Mucosa of descending colon (tissue), 3 donors: ENCODE measurements around the gene PRKCI. TPM values are rescaled to one million over a fixed set of nuclear protein-coding genes. Genes with fewer than 3 reads are reported as not detected.
A peak's percentile ranks its signal among the peaks of the same experiment; 100 is the strongest.
"Not testable (repeated sequence)": the region's sequence is repeated elsewhere in the genome, so short reads cannot be mapped to it uniquely, and the experiment has no call there.

Experiments
- ATAC-seq: fragments of 200-7000 bp; cut with Tn5 transposase; one replicate; pipeline ENCODE4 v1.9.1; 2020; ENCODE audit warnings: mild to moderate bottlenecking, moderate library complexity
- DNase-seq, 3 donors: peaks; one replicate each; pipeline ENCODE4 v3.0.0-alpha.2; 2020
- H3K36me3 ChIP-seq: fragments of 200-600 bp; one replicate; pipeline ENCODE4 v1.8.0; 2021; ENCODE audit warnings: low read depth, mild to moderate bottlenecking
- H3K4me1 ChIP-seq: fragments of 200-600 bp; one replicate; pipeline ENCODE4 v1.8.0; 2021; ENCODE audit warnings: low read depth, mild to moderate bottlenecking
- H3K4me3 ChIP-seq: fragments of 200-600 bp; one replicate; pipeline ENCODE4 v1.8.0; 2021; ENCODE audit warnings: mild to moderate bottlenecking
- H3K9me3 ChIP-seq: fragments of 200-600 bp; one replicate; pipeline ENCODE4 v1.8.0; 2021; ENCODE audit warnings: mild to moderate bottlenecking
- CTCF ChIP-seq: fragments of 200-600 bp; IDR thresholded peaks from one replicate; pipeline ENCODE4 v1.8.0; 2022; ENCODE audit warnings: antibody characterized with exemption, mild to moderate bottlenecking
- intact Hi-C, 2 donors: fragments of 100-400 bp; cut with DNase I in 1 of 2; cut with micrococcal nuclease in 1 of 2; formaldehyde crosslinking; loops; one replicate each; pipeline versions ENCODE4 v1.11.0 to v1.11.1; 2022; cut with DNase I, micrococcal nuclease
- total RNA-seq, 3 donors: library from RNA; stranded (reverse); fragmentation: NEBNext Ultra II Directional in 2 of 3; extraction: Animal tissue kit (Norgen Biotek cat#: 25700) in 2 of 3; gene quantifications; one replicate each; pipeline versions ENCODE4 v1.2.1 to v1.2.4, GENCODE V29; 2021 to 2023
- donor health status: DM: no; HTN: no; CAD: no; lungs with moderate emphysema.
- donor health status: DM: no; HTN: no; CAD: no.
- donor health status: DM: no; HTN: yes; CAD: no.

The PRKCI gene
- total RNA-seq, 3 donors from 2014 or later: 38.0 to 39.9 (median 39.8) TPM

- DNase-seq: no peak
- no peaks in the 10 kb centered on the region for H3K36me3 ChIP-seq
- H3K4me1 ChIP-seq: peaks cover 4% of the 10 kb centered on the region
- no peak overlapping the region for H3K4me3 ChIP-seq
- H3K9me3 ChIP-seq: no peaks in the 10 kb centered on the region
- intact Hi-C loops: no loop called here
- no peak for ATAC-seq
- TF ChIP-seq CTCF: no peak
These were observed 102.7 kb downstream of the PRKCI start for GRCh38 chr3:170324962-170325361.

DNA sequence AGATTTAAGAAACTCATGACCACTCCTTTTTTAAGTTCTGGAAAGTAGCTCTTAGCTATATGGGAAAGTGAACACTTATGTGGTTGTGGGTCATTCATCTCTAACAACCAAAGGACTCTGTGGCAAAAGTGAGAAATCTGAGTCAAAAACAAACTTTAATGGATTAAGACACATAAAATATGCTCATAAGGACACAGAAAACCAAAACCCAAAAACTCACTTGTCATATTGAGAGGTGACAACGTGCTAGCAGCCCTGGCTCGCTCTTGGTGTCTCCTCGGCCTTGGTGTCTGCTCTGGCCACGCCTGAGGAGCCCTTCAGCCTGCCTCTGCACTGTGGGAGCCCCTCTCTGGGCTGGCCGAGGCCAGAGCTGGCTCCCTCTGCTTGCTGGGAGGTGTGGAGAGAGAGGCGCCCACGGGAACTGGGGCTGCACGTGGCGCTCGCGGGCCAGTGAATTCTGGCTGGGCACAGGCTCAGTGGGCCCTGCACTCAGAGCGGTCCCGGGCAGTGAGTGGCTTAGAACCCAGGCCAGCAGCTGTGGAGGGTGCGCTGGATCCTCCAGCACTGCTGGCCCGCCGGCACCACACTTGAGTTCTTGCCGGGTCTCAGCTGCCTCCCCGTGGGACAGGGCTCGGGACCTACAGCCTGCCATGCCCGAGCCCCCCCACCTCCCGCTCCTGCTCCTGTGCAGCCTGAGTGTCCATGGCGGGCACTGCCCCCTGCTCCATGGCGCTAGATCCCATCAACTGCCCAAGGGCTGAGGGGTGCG, 105.0 kb downstream of the PRKCI start:
- no peak for TF ChIP-seq CTCF
- intact Hi-C loops: no loop called here
- Histone ChIP-seq H3K4me1 (peaks cover 20% of the 10 kb centered on the region), H3K36me3 (no peaks in the 10 kb centered on the region), H3K4me3 (no peak overlapping the region), H3K9me3 (no peaks in the 10 kb centered on the region)
- no peak for DNase-seq
- ATAC-seq: no peak

GRCh38 chr3:170327868-170328548, 105.8 kb downstream of the PRKCI start:
- H3K9me3 ChIP-seq, H3K4me3 ChIP-seq, intact Hi-C loops, ATAC-seq, DNase-seq, H3K36me3 ChIP-seq: not testable (repeated sequence)
- H3K4me1 ChIP-seq: peaks cover 20% of the 10 kb centered on the region

GRCh38 chr3:170330366-170330765, 108.1 kb downstream of the PRKCI start:
- peaks cover 22% of the 10 kb centered on the region for H3K4me1 ChIP-seq
- DNase-seq (peak in 1 of 3 donors; percentile 42), ATAC-seq (peak; percentile 77)
- no peaks in the 10 kb centered on the region for H3K9me3 ChIP-seq
- no peaks in the 10 kb centered on the region for H3K36me3 ChIP-seq
- H3K4me3 ChIP-seq: no peak overlapping the region
- intact Hi-C loops: no loop called here
- no peak for TF ChIP-seq CTCF

- ATAC-seq (peak; percentile 93), DNase-seq (peak; percentile 78 to 90 (median 80))
- Histone ChIP-seq H3K4me1 (peaks cover 23% of the 10 kb centered on the region), H3K9me3 (no peaks in the 10 kb centered on the region), H3K4me3 (no peak overlapping the region), H3K36me3 (no peaks in the 10 kb centered on the region)
- TF ChIP-seq CTCF: no peak
- intact Hi-C loops: no loop called here
These were observed 108.9 kb downstream of the PRKCI start for GRCh38 chr3:170331143-170331542.

DNA sequence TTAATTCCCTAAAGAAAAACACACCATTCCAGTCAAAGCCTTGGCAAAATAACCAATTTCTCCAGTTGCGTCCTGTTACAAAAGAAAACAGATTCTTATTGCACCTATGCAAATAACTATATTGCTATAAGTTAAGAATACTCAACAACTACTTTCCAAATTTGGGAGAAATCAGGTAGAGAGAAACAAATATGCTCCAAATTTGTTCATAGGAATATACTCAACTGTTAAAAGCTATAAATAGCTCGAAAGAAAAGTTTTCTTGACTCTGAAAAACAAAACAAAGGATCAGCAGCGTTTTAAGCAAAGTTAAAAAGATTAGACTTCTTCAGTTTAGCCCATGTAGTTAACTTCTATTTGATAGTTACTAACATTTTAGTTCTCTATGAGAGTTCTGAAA, 115.2 kb downstream of the PRKCI start:
- DNase-seq (no peak), ATAC-seq (no peak)
- TF ChIP-seq CTCF: no peak
- Histone ChIP-seq H3K4me3 (no peak overlapping the region), H3K9me3 (peaks cover 7% of the 10 kb centered on the region), H3K4me1 (peaks cover 3% of the 10 kb centered on the region), H3K36me3 (no peaks in the 10 kb centered on the region)
- intact Hi-C loops: no loop called here
